Loucy (cell line): ENCODE measurements around the gene CYTH3.

ENCODE experiments used
- H2AFZ ChIP-seq: fragments of 200-600 bp; sonication (generic); 2 replicates; pipeline ENCODE4 v1.6.0; 2016; ENCODE audit warnings: antibody characterized with exemption, mild to moderate bottlenecking, low read length, moderate library complexity
- H3F3A ChIP-seq: fragments of 200-600 bp; 2 replicates; pipeline ENCODE4 v1.6.0; 2016; ENCODE audit warnings: antibody characterized with exemption, low read depth, mild to moderate bottlenecking
- H3K27me3 ChIP-seq: fragments of 200-600 bp; sonication (generic); 2 replicates; pipeline ENCODE4 v1.6.1; 2014; ENCODE audit warnings: low read length, mild to moderate bottlenecking; ENCODE audit not compliant: insufficient read depth, poor library complexity, severe bottlenecking
- H3K36me3 ChIP-seq: fragments of 200-600 bp; sonication (generic); 2 replicates; pipeline ENCODE4 v1.6.1; 2016; ENCODE audit warnings: low read length; ENCODE audit not compliant: insufficient read depth
- H3K4me1 ChIP-seq: fragments of 200-600 bp; sonication (generic); 2 replicates; pipeline ENCODE4 v1.5.1; 2014; ENCODE audit warnings: low read length, mild to moderate bottlenecking; ENCODE audit not compliant: insufficient read depth, poor library complexity, severe bottlenecking
- H3K4me2 ChIP-seq: fragments of 200-600 bp; sonication (generic); 2 replicates; pipeline ENCODE4 v1.6.0; 2014; ENCODE audit warnings: antibody characterized with exemption, low read length, low read depth, mild to moderate bottlenecking; ENCODE audit not compliant: poor library complexity, severe bottlenecking
- H3K4me3 ChIP-seq: fragments of 200-600 bp; sonication (generic); 2 replicates; pipeline ENCODE4 v1.5.1; 2014; ENCODE audit warnings: low read length, mild to moderate bottlenecking, mixed read lengths; ENCODE audit not compliant: poor library complexity, severe bottlenecking
- H3K79me2 ChIP-seq: fragments of 200-600 bp; sonication (generic); 2 replicates; pipeline ENCODE4 v1.6.1; 2014; ENCODE audit warnings: low read length; ENCODE audit not compliant: insufficient read depth
- H3K9ac ChIP-seq: fragments of 200-600 bp; sonication (generic); 2 replicates; pipeline ENCODE4 v1.6.0; 2014; ENCODE audit warnings: mild to moderate bottlenecking, low read depth, low read length, moderate library complexity; ENCODE audit not compliant: poor library complexity, severe bottlenecking
- H3K9me2 ChIP-seq: fragments of 200-600 bp; sonication (generic); replicated peaks from 2 replicates; pipeline ENCODE4 v1.6.1; 2016; ENCODE audit warnings: low read depth, low read length, mixed read lengths
- H3K9me3 ChIP-seq: fragments of 200-600 bp; sonication (generic); 2 replicates; pipeline ENCODE4 v1.6.1; 2014; ENCODE audit warnings: mild to moderate bottlenecking, antibody characterized with exemption, low read length, low read depth; ENCODE audit not compliant: insufficient read depth
- H4K20me1 ChIP-seq: fragments of 200-600 bp; sonication (generic); 2 replicates; pipeline ENCODE4 v1.6.0; 2014; ENCODE audit warnings: antibody characterized with exemption, low read length, mild to moderate bottlenecking; ENCODE audit not compliant: insufficient read depth, poor library complexity, severe bottlenecking
- EZH2phosphoT487 ChIP-seq: fragments of 200-600 bp; IDR thresholded peaks from 2 replicates; pipeline ENCODE4 v1.6.1; 2018; ENCODE audit warnings: antibody characterized with exemption, mild to moderate bottlenecking, moderate library complexity, borderline replicate concordance
- TF ChIP-seq, protein P1 (sequence below): fragments of 200-600 bp; sonication (generic); conservative IDR thresholded peaks from 2 replicates; pipeline ENCODE4 v1.5.1; 2014; ENCODE audit warnings: mild to moderate bottlenecking, antibody characterized with exemption, low read length

CYTH3 gene, protein sequence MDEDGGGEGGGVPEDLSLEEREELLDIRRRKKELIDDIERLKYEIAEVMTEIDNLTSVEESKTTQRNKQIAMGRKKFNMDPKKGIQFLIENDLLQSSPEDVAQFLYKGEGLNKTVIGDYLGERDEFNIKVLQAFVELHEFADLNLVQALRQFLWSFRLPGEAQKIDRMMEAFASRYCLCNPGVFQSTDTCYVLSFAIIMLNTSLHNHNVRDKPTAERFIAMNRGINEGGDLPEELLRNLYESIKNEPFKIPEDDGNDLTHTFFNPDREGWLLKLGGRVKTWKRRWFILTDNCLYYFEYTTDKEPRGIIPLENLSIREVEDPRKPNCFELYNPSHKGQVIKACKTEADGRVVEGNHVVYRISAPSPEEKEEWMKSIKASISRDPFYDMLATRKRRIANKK

DNA sequence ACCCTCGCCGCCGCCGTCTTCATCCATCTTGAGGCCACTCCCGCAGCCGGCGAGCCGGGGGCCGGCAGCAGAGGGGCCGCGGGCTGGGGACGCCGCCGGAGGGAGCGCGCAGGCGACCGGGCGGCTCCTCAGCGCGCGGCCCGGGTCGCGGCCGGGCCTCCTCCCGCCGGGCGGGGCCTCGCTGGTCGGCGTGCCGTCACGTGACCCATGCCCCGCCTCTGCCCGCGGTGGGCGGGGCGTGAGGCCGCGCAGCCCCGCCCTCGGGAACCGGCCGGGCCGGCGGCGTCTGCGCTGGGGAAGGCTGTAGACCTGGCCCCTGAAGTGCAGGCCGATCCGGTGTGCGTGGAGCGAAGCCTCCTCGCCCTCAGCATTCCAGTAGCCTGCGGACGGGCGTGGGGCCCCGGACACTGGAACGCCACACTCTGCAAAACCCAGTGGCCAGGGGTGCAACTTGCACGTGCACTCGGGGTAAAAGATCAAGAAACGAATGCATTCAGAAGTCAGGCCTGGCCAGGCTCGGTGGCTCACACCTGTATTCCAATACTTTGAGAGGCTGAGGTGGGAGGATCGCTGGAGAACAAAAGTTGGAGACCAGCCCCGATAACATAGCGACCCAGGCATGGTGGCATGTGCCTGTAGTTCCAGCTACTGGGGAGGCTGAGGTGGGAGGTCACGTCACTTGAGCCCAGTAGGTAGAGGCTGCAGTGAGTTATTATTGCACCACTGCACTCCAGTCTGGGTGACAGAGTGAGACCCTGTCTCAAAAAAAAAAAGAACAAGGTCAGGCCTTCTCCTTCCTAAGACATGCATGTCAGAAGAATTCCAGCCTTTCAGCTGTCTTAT lies at the start of gene CYTH3:
CYTH3 (minus strand) TSS at position 144 of the 843 bp plus-strand sequence; CDS start at position 27, 117 bp downstream.
- Histone ChIP-seq H3F3A (no peaks in the 10 kb centered on the region), H3K9me3 (no peaks in the 10 kb centered on the region), H3K36me3 (no peaks in the 10 kb centered on the region), H3K9ac (peak within 1 kb of the TSS; percentile 71), H3K4me2 (peak within 1 kb of the TSS; percentile 100), H3K27me3 (no peaks in the 10 kb centered on the region), H2AFZ (peak within 1 kb of the TSS; percentile 99), H3K79me2 (no peaks in the 10 kb centered on the region), H3K4me1 (peaks cover 22% of the 10 kb centered on the region), H3K4me3 (peak within 1 kb of the TSS; percentile 77), H3K9me2 (no peaks in the 10 kb centered on the region), H4K20me1 (no peaks in the 10 kb centered on the region)
- TF ChIP-seq EZH2phosphoT487: no peak
- TF ChIP-seq, protein P1, sequence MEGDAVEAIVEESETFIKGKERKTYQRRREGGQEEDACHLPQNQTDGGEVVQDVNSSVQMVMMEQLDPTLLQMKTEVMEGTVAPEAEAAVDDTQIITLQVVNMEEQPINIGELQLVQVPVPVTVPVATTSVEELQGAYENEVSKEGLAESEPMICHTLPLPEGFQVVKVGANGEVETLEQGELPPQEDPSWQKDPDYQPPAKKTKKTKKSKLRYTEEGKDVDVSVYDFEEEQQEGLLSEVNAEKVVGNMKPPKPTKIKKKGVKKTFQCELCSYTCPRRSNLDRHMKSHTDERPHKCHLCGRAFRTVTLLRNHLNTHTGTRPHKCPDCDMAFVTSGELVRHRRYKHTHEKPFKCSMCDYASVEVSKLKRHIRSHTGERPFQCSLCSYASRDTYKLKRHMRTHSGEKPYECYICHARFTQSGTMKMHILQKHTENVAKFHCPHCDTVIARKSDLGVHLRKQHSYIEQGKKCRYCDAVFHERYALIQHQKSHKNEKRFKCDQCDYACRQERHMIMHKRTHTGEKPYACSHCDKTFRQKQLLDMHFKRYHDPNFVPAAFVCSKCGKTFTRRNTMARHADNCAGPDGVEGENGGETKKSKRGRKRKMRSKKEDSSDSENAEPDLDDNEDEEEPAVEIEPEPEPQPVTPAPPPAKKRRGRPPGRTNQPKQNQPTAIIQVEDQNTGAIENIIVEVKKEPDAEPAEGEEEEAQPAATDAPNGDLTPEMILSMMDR: no peak

DNA sequence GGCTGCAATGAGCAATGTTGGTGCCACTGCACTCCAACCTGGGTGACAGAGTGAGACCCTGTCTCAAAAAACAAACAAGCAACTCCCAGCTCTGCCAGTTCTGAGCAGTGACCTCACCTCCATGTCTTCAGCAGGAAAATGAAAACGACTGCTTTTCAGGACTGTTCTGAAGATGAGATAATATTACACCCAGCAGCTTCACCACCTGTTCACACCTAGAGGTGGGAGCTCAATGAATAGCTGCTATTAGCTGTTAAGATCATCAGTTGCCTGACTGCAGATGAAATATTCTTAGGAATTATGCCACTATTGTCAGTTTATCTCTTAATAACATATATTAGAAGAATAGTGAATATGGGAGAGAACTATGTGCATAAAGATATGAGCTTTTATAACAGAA lies 48.4 kb upstream of the CYTH3 start:
- Histone ChIP-seq H3K9me3 (no peaks in the 10 kb centered on the region), H3F3A (no peaks in the 10 kb centered on the region), H3K9ac (no peak overlapping the region), H3K4me3 (no peak overlapping the region), H3K9me2 (no peaks in the 10 kb centered on the region), H4K20me1 (no peaks in the 10 kb centered on the region), H3K27me3 (no peaks in the 10 kb centered on the region), H3K4me2 (no peak overlapping the region), H2AFZ (no peak overlapping the region), H3K79me2 (no peaks in the 10 kb centered on the region), H3K36me3 (no peaks in the 10 kb centered on the region), H3K4me1 (no peaks in the 10 kb centered on the region)
- TF ChIP-seq, protein P1: no peak
- TF ChIP-seq EZH2phosphoT487: no peak

DNA sequence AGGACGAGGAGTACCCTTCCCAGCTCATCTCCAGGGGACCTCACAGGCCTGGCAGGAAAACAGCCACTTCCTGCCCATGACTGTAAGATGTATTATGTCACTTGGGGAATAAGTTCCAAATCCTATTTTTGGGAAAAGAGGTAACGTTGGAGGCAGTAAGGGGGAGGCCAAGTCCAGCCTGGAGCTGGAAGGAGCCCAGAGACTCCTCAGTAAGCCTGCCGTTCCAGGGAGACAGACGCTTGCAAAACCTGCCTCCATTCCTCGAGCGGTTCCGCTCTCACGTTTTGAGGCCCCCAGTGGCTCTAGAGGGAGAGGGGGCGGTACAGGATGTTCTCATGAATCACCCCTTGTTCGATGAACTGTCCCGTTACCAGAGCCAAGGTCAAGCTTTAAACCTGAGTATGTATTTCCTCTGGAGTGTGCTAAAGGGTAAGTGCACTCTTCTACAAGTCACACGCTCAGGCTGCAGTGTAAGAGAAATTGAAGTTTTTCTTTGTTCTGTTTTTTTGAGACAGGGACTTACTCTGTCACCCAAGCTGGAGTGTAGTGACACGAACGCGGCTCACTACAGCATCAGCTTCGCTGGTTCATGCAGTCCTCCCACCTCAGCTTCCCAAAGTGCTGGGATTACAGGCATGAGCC lies 45.5 kb upstream of the CYTH3 start:
- Histone ChIP-seq H3K4me3 (no peak overlapping the region), H3K9me2 (no peaks in the 10 kb centered on the region), H3K9me3 (no peaks in the 10 kb centered on the region), H2AFZ (no peak overlapping the region), H3K79me2 (no peaks in the 10 kb centered on the region), H3K4me1 (no peaks in the 10 kb centered on the region), H3K36me3 (no peaks in the 10 kb centered on the region), H3K27me3 (no peaks in the 10 kb centered on the region), H3K4me2 (no peak overlapping the region), H4K20me1 (no peaks in the 10 kb centered on the region), H3K9ac (no peak overlapping the region), H3F3A (no peaks in the 10 kb centered on the region)
- TF ChIP-seq, protein P1: no peak
- no peak for TF ChIP-seq EZH2phosphoT487
